Chondrocyte (in vitro differentiated cells): ENCODE measurements around the gene KAT14. TPM values are rescaled to one million over a fixed set of nuclear protein-coding genes. Genes with fewer than 3 reads are reported as not detected.

Experiments used
- DNase-seq: peaks from one replicate; pipeline ENCODE4 v3.0.0; 2021; ENCODE audit warnings: mixed read lengths, low spot score
- H3K27ac Mint-ChIP-seq: one replicate; pipeline ENCODE4 v1.8.0; 2021; ENCODE audit warnings: mild to moderate bottlenecking, moderate library complexity, mixed read lengths; ENCODE audit not compliant: unreplicated experiment
- H3K27me3 Mint-ChIP-seq: 2 replicates; pipeline ENCODE4 v1.8.0; 2021; ENCODE audit warnings: low read depth, mixed read lengths
- H3K36me3 Mint-ChIP-seq: 2 replicates; pipeline ENCODE4 v1.8.0; 2021; ENCODE audit warnings: low read depth, mixed read lengths
- H3K4me1 Mint-ChIP-seq: 2 replicates; pipeline ENCODE4 v1.8.0; 2021; ENCODE audit warnings: low read depth, mild to moderate bottlenecking, mixed read lengths
- H3K4me3 Mint-ChIP-seq: one replicate; pipeline ENCODE4 v1.8.0; 2021; ENCODE audit warnings: mild to moderate bottlenecking, moderate library complexity, mixed read lengths; ENCODE audit not compliant: unreplicated experiment
- H3K9me3 Mint-ChIP-seq: 2 replicates; pipeline ENCODE4 v1.8.0; 2021; ENCODE audit warnings: low read depth, mixed read lengths
- CTCF ChIP-seq: fragments of 200-600 bp; sonication (generic); IDR thresholded peaks from 2 replicates; pipeline ENCODE4 v1.5.0; 2021; ENCODE audit warnings: antibody characterized with exemption, mild to moderate bottlenecking, moderate library complexity
- total RNA-seq: library from RNA; stranded (reverse); gene quantifications from 3 replicates; pipeline ENCODE4 v1.2.1, GENCODE V29; 2021

KAT14 gene
- total RNA-seq, 1 donor from 2014 or later = 14.1 TPM

GRCh38 chr20:18164356-18164755 lies 26.7 kb downstream of the KAT14 start:
- H3K4me1 Mint-ChIP-seq = no peaks in the 10 kb centered on the region
- TF ChIP-seq CTCF = no peak
- peaks cover 25% of the 10 kb centered on the region for H3K36me3 Mint-ChIP-seq
- H3K27me3 Mint-ChIP-seq = no peaks in the 10 kb centered on the region
- no peak overlapping the region for H3K4me3 Mint-ChIP-seq
- no peak overlapping the region for H3K27ac Mint-ChIP-seq
- DNase-seq = no peak
- no peaks in the 10 kb centered on the region for H3K9me3 Mint-ChIP-seq

GRCh38 chr20:18165553-18165952 lies 27.9 kb downstream of the KAT14 start:
- Mint-ChIP-seq H3K36me3 (peaks cover 23% of the 10 kb centered on the region), H3K4me3 (no peak overlapping the region), H3K4me1 (no peaks in the 10 kb centered on the region), H3K9me3 (no peaks in the 10 kb centered on the region), H3K27ac (no peak overlapping the region), H3K27me3 (no peaks in the 10 kb centered on the region)
- DNase-seq = no peak
- TF ChIP-seq CTCF = no peak

GRCh38 chr20:18166241-18166881 lies 28.7 kb downstream of the KAT14 start:
- Mint-ChIP-seq H3K4me3 (no peak overlapping the region), H3K27me3 (no peaks in the 10 kb centered on the region), H3K4me1 (no peaks in the 10 kb centered on the region), H3K9me3 (no peaks in the 10 kb centered on the region), H3K36me3 (peaks cover 23% of the 10 kb centered on the region), H3K27ac (no peak overlapping the region)
- no peak for DNase-seq
- TF ChIP-seq CTCF = no peak

- no peaks in the 10 kb centered on the region for H3K27me3 Mint-ChIP-seq
- DNase-seq = no peak
- H3K27ac Mint-ChIP-seq = no peak overlapping the region
- peaks cover 21% of the 10 kb centered on the region for H3K36me3 Mint-ChIP-seq
- no peaks in the 10 kb centered on the region for H3K4me1 Mint-ChIP-seq
- no peak overlapping the region for H3K4me3 Mint-ChIP-seq
- TF ChIP-seq CTCF = no peak
- H3K9me3 Mint-ChIP-seq = no peaks in the 10 kb centered on the region
These were observed 29.3 kb downstream of the KAT14 start for GRCh38 chr20:18166950-18167349.

- Mint-ChIP-seq H3K36me3 (peaks cover 12% of the 10 kb centered on the region), H3K27me3 (no peaks in the 10 kb centered on the region), H3K4me3 (no peak overlapping the region), H3K9me3 (no peaks in the 10 kb centered on the region), H3K4me1 (no peaks in the 10 kb centered on the region), H3K27ac (no peak overlapping the region)
- no peak for TF ChIP-seq CTCF
- no peak for DNase-seq
These were observed 34.7 kb downstream of the KAT14 start for GRCh38 chr20:18172379-18172778.
